Peyer's patch (tissue), 4 donors: ENCODE data around the gene ADGRL3.

Experiments
- POLR2A ChIP-seq, 2 donors: fragments of 450-650 bp; IDR thresholded peaks; one replicate each; pipeline ENCODE4 v1.5.1; 2017; ENCODE audit warnings: antibody characterized with exemption in 2 of 2, mild to moderate bottlenecking in 2 of 2, moderate library complexity in 2 of 2
- TF ChIP-seq, protein P1 (sequence below), 6 experiments: fragments of 450-650 bp in 4 of 6; fragments of 200-600 bp in 2 of 6; sonication (generic) in 1 of 6; IDR thresholded peaks; one replicate each; pipeline ENCODE4 v1.5.1; 2017 to 2019; ENCODE audit warnings: antibody characterized with exemption in 6 of 6, mild to moderate bottlenecking in 3 of 6, moderate library complexity in 1 of 6

DNA sequence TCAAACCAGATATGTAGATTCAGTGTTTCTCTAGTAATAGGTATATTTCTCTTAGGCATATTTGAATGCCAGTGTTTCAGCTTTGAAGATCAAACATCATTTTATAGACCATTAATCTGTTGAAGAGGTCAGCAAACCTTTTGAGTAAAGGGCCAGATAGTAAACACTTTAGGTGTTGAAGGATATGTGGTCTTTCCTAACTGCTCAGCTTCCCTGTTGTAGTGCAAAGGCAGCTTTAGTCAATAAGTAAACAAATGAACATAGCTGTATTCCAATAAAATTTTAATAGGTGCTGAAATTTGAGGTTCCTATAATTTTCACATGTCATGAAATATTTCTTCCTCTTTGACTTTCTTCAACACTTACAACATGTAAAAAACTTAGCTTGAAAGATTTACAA lies 201.6 kb downstream of the ADGRL3 start:
- TF ChIP-seq POLR2A (IDR thresholded peaks at IDR 0.05), result no peak
- TF ChIP-seq, protein P1, sequence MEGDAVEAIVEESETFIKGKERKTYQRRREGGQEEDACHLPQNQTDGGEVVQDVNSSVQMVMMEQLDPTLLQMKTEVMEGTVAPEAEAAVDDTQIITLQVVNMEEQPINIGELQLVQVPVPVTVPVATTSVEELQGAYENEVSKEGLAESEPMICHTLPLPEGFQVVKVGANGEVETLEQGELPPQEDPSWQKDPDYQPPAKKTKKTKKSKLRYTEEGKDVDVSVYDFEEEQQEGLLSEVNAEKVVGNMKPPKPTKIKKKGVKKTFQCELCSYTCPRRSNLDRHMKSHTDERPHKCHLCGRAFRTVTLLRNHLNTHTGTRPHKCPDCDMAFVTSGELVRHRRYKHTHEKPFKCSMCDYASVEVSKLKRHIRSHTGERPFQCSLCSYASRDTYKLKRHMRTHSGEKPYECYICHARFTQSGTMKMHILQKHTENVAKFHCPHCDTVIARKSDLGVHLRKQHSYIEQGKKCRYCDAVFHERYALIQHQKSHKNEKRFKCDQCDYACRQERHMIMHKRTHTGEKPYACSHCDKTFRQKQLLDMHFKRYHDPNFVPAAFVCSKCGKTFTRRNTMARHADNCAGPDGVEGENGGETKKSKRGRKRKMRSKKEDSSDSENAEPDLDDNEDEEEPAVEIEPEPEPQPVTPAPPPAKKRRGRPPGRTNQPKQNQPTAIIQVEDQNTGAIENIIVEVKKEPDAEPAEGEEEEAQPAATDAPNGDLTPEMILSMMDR (IDR thresholded peaks at IDR 0.05), result no peak
